ENCODE measurements around the gene GSTA4.

DNA sequence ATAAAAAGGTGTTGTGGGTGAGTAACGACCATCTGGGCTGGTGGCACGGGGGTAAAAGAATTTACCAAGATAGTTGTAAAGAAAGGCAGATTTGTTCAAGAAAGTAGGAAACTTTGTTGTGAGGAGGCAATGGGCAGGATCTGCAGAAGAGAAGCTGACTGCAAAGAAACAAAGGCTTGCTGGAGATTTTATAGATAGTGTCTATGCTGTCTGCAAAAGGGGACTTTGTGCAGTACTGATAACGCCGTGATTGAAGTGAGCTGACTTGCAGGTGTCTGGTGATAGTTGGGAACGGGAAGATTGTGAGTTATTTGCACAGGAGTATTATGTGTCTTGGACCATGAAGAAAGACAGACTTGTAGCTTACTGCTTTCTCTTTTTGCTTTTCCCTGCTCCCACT lies 48.8 kb downstream of the GSTA4 start:
- no peak for TF ChIP-seq POLR2A (IDR thresholded peaks at IDR 0.05)
- TF ChIP-seq, protein P1, sequence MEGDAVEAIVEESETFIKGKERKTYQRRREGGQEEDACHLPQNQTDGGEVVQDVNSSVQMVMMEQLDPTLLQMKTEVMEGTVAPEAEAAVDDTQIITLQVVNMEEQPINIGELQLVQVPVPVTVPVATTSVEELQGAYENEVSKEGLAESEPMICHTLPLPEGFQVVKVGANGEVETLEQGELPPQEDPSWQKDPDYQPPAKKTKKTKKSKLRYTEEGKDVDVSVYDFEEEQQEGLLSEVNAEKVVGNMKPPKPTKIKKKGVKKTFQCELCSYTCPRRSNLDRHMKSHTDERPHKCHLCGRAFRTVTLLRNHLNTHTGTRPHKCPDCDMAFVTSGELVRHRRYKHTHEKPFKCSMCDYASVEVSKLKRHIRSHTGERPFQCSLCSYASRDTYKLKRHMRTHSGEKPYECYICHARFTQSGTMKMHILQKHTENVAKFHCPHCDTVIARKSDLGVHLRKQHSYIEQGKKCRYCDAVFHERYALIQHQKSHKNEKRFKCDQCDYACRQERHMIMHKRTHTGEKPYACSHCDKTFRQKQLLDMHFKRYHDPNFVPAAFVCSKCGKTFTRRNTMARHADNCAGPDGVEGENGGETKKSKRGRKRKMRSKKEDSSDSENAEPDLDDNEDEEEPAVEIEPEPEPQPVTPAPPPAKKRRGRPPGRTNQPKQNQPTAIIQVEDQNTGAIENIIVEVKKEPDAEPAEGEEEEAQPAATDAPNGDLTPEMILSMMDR (IDR thresholded peaks at IDR 0.05): no peak
- TF ChIP-seq EP300 (IDR thresholded peaks at IDR 0.05): no peak

Measured in ovary (tissue), 3 donors.